Nucleus accumbens (tissue), 56 donors: Measurements from ENCODE around the gene CLEC4M.

Experiments used
- DNase-seq, 56 donors: peaks; one replicate each; lab custom pipeline; 2025; lab: John Stamatoyannopoulos, UW

Gene CLEC4M

GRCh38 chr19:7762719-7763293, at the start of gene CLEC4M:
CLEC4M (plus strand) TSS chr19:7763243; CDS start chr19:7763267, 24 bp downstream.
- DNase-seq = no peak

GRCh38 chr19:7715671-7716070, 47.4 kb upstream of the CLEC4M start:
- DNase-seq = no peak

- DNase-seq = no peak
Measured at GRCh38 chr19:7716762-7717161, 46.3 kb upstream of the CLEC4M start.

GRCh38 chr19:7718668-7719067, 44.4 kb upstream of the CLEC4M start:
- no peak for DNase-seq

- DNase-seq = no peak
Measured at GRCh38 chr19:7720351-7720750, 42.7 kb upstream of the CLEC4M start.

- DNase-seq = no peak
Measured at GRCh38 chr19:7722231-7722651, 40.8 kb upstream of the CLEC4M start.

GRCh38 chr19:7725791-7726190, 37.3 kb upstream of the CLEC4M start:
- DNase-seq = no peak

- DNase-seq = no peak
Measured at GRCh38 chr19:7729211-7729610, 33.8 kb upstream of the CLEC4M start.

GRCh38 chr19:7729831-7730285, 33.2 kb upstream of the CLEC4M start:
- DNase-seq = peak in 1 of 56 donors; percentile 34

- DNase-seq = no peak
Measured at GRCh38 chr19:7730286-7731217, 32.5 kb upstream of the CLEC4M start.

GRCh38 chr19:7731218-7731595, 31.8 kb upstream of the CLEC4M start:
- DNase-seq = no peak

- DNase-seq = no peak
Measured at GRCh38 chr19:7731615-7732014, 31.4 kb upstream of the CLEC4M start.

GRCh38 chr19:7732045-7732444, 31.0 kb upstream of the CLEC4M start, which contains the start of gene CLEC4G:
CLEC4G (minus strand) TSS chr19:7732110; CDS start chr19:7732102, 8 bp downstream.
- DNase-seq = no peak

GRCh38 chr19:7733376-7733775, 29.7 kb upstream of the CLEC4M start:
- DNase-seq = no peak

GRCh38 chr19:7734220-7735203, 28.5 kb upstream of the CLEC4M start:
- no peak for DNase-seq

- no peak for DNase-seq
Measured at GRCh38 chr19:7736148-7736547, 26.9 kb upstream of the CLEC4M start.

- no peak for DNase-seq
Measured at GRCh38 chr19:7737215-7737614, 25.8 kb upstream of the CLEC4M start.

- no peak for DNase-seq
Measured at GRCh38 chr19:7738023-7738422, 25.0 kb upstream of the CLEC4M start.

GRCh38 chr19:7739211-7739755, 23.8 kb upstream of the CLEC4M start:
- DNase-seq = no peak
